HEK293T (cell line): ENCODE data around the gene KIAA0040.

ENCODE experiments used
- BHLHE40 ChIP-seq: fragments of 450-650 bp; IDR thresholded peaks from 2 replicates; pipeline ENCODE4 v1.6.1; 2016; ENCODE audit warnings: mild to moderate bottlenecking, moderate library complexity, borderline replicate concordance
- CTBP1 ChIP-seq: fragments of 450-650 bp; IDR thresholded peaks from 2 replicates; pipeline ENCODE4 v1.6.1; 2016; ENCODE audit warnings: borderline replicate concordance
- L3MBTL2 ChIP-seq: fragments of 450-650 bp; conservative IDR thresholded peaks from 2 replicates; pipeline ENCODE4 v1.6.1; 2016; ENCODE audit warnings: mild to moderate bottlenecking
- SP1 ChIP-seq: fragments of 450-650 bp; IDR thresholded peaks from 2 replicates; pipeline ENCODE4 v1.6.1; 2017
- ZNF384 ChIP-seq: fragments of 450-650 bp; IDR thresholded peaks from 2 replicates; pipeline ENCODE4 v1.6.1; 2016

DNA sequence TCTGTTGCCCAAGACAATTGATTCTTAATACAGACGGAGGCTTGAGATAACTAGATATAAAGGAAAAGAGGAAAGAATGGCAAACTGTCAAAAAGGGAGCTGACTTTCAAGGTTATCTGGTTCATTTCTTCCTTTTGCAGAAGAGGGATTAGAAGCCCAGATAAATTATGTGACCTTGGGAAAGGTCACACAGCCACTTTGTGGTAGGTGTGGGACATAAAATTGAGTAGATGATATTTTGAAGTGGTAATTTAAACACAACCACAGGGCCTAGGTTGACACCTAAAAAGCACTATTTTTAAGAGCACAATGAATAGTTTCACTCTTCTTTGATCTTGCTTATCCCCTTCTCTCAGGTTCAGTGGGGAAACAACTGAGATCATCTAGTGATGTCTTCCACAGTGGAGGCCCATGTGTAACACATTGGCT is 16.9 kb upstream of the KIAA0040 start:
- TF ChIP-seq L3MBTL2, result no peak
- TF ChIP-seq CTBP1, result no peak
- no peak for TF ChIP-seq ZNF384
- TF ChIP-seq BHLHE40, result no peak
- TF ChIP-seq SP1, result no peak
